ENCODE results near the gene CD19.
"Not testable (repeated sequence)": the region's sequence is repeated elsewhere in the genome, so short reads cannot be mapped to it uniquely, and the experiment has no call there.

The CD19 gene

GRCh38 chr16:28946681-28947080 lies 14.9 kb downstream of the CD19 start:
- no peaks in the 10 kb centered on the region for H3K9me3 Mint-ChIP-seq
- H3K4me3 Mint-ChIP-seq: no peak overlapping the region
- no peak overlapping the region for H3K27ac Mint-ChIP-seq
- no peaks in the 10 kb centered on the region for H3K36me3 Mint-ChIP-seq
- peaks cover 18% of the 10 kb centered on the region for H3K4me1 Mint-ChIP-seq
- no peaks in the 10 kb centered on the region for H3K27me3 Mint-ChIP-seq

- Mint-ChIP-seq H3K4me3 (peak within 1 kb of the TSS; percentile 92), H3K9me3 (no peaks in the 10 kb centered on the region), H3K27ac (peak within 1 kb of the TSS; percentile 90), H3K4me1 (peaks cover 39% of the 10 kb centered on the region), H3K27me3 (no peaks in the 10 kb centered on the region), H3K36me3 (no peaks in the 10 kb centered on the region)
Measured at GRCh38 chr16:28950648-28951409, 19.1 kb downstream of the CD19 start, which contains the start of gene NFATC2IP. Gene NFATC2IP, plus strand, starts transcription at chr16:28950937. Its CDS starts 75 bp downstream, at chr16:28951012.

GRCh38 chr16:28951410-28951943 lies 19.7 kb downstream of the CD19 start:
- Mint-ChIP-seq H3K4me3 (peak overlapping the region; percentile 92), H3K27ac (peak overlapping the region; percentile 84), H3K4me1 (peaks cover 40% of the 10 kb centered on the region), H3K36me3 (peaks cover 2% of the 10 kb centered on the region), H3K9me3 (no peaks in the 10 kb centered on the region), H3K27me3 (no peaks in the 10 kb centered on the region)

GRCh38 chr16:28958216-28958615 lies 26.4 kb downstream of the CD19 start:
- Mint-ChIP-seq H3K27me3 (no peaks in the 10 kb centered on the region), H3K4me3 (no peak overlapping the region), H3K36me3 (peaks cover 11% of the 10 kb centered on the region), H3K27ac (no peak overlapping the region), H3K9me3 (no peaks in the 10 kb centered on the region), H3K4me1 (peaks cover 23% of the 10 kb centered on the region)

GRCh38 chr16:28958836-28959235 lies 27.1 kb downstream of the CD19 start:
- H3K36me3 Mint-ChIP-seq: peaks cover 11% of the 10 kb centered on the region
- H3K9me3 Mint-ChIP-seq: no peaks in the 10 kb centered on the region
- H3K4me1 Mint-ChIP-seq: peaks cover 16% of the 10 kb centered on the region
- H3K4me3 Mint-ChIP-seq: no peak overlapping the region
- H3K27ac Mint-ChIP-seq: no peak overlapping the region
- H3K27me3 Mint-ChIP-seq: no peaks in the 10 kb centered on the region

- H3K36me3 Mint-ChIP-seq: peaks cover 14% of the 10 kb centered on the region
- H3K27ac Mint-ChIP-seq: no peak overlapping the region
- H3K27me3 Mint-ChIP-seq: no peaks in the 10 kb centered on the region
Measured at GRCh38 chr16:28964072-28964471, 32.3 kb downstream of the CD19 start.

GRCh38 chr16:28964496-28964895 lies 32.7 kb downstream of the CD19 start:
- Mint-ChIP-seq H3K4me1 (peaks cover 5% of the 10 kb centered on the region), H3K36me3 (peaks cover 14% of the 10 kb centered on the region), H3K9me3 (no peaks in the 10 kb centered on the region), H3K27me3 (no peaks in the 10 kb centered on the region), H3K4me3 (no peak overlapping the region), H3K27ac (no peak overlapping the region)

More at GRCh38 chr16:28964072-28964471, 32.3 kb downstream of the CD19 start:
- Mint-ChIP-seq H3K4me1 (peaks cover 5% of the 10 kb centered on the region), H3K9me3 (no peaks in the 10 kb centered on the region), H3K4me3 (no peak overlapping the region)

- Mint-ChIP-seq H3K4me3 (peak overlapping the region; percentile 30), H3K36me3 (peaks cover 7% of the 10 kb centered on the region), H3K4me1 (no peaks in the 10 kb centered on the region), H3K9me3 (no peaks in the 10 kb centered on the region), H3K27me3 (no peaks in the 10 kb centered on the region), H3K27ac (peak overlapping the region; percentile 65)
Measured at GRCh38 chr16:28967156-28967555, 35.4 kb downstream of the CD19 start.

GRCh38 chr16:28969696-28970095 lies 37.9 kb downstream of the CD19 start:
- H3K27ac Mint-ChIP-seq, H3K36me3 Mint-ChIP-seq, H3K27me3 Mint-ChIP-seq, H3K4me1 Mint-ChIP-seq, H3K4me3 Mint-ChIP-seq, H3K9me3 Mint-ChIP-seq: not testable (repeated sequence)

- Mint-ChIP-seq H3K4me3 (peak overlapping the region; percentile 99), H3K4me1 (peaks cover 43% of the 10 kb centered on the region), H3K9me3 (no peaks in the 10 kb centered on the region), H3K36me3 (peaks cover 3% of the 10 kb centered on the region), H3K27me3 (no peaks in the 10 kb centered on the region), H3K27ac (peak overlapping the region; percentile 99)
Measured at GRCh38 chr16:28974007-28974436, 42.3 kb downstream of the CD19 start.

GRCh38 chr16:28974437-28975157 lies 42.8 kb downstream of the CD19 start, which contains the start of gene SPNS1:
Gene SPNS1, plus strand, starts transcription at chr16:28974778. Its CDS starts 374 bp downstream, at chr16:28975152.
- H3K27ac Mint-ChIP-seq: peak within 1 kb of the TSS; percentile 99
- no peaks in the 10 kb centered on the region for H3K27me3 Mint-ChIP-seq
- peaks cover 3% of the 10 kb centered on the region for H3K36me3 Mint-ChIP-seq
- H3K4me3 Mint-ChIP-seq: peak within 1 kb of the TSS; percentile 99
- H3K9me3 Mint-ChIP-seq: no peaks in the 10 kb centered on the region
- H3K4me1 Mint-ChIP-seq: peaks cover 43% of the 10 kb centered on the region

GRCh38 chr16:28975158-28975599 lies 43.4 kb downstream of the CD19 start:
- Mint-ChIP-seq H3K36me3 (peaks cover 3% of the 10 kb centered on the region), H3K27me3 (no peaks in the 10 kb centered on the region), H3K9me3 (no peaks in the 10 kb centered on the region), H3K4me3 (peak overlapping the region; percentile 99), H3K4me1 (peaks cover 43% of the 10 kb centered on the region), H3K27ac (peak overlapping the region; percentile 88)

- H3K4me1 Mint-ChIP-seq: peaks cover 52% of the 10 kb centered on the region
Measured at GRCh38 chr16:28977703-28978662, 46.2 kb downstream of the CD19 start.

GRCh38 chr16:28980330-28980729 lies 48.6 kb downstream of the CD19 start:
- H3K27ac Mint-ChIP-seq, H3K9me3 Mint-ChIP-seq, H3K4me3 Mint-ChIP-seq, H3K27me3 Mint-ChIP-seq: not testable (repeated sequence)
- peaks cover 58% of the 10 kb centered on the region for H3K4me1 Mint-ChIP-seq
- H3K36me3 Mint-ChIP-seq: peaks cover 23% of the 10 kb centered on the region

More at GRCh38 chr16:28977703-28978662, 46.2 kb downstream of the CD19 start:
- H3K9me3 Mint-ChIP-seq: no peaks in the 10 kb centered on the region
- peak overlapping the region; percentile 87 for H3K27ac Mint-ChIP-seq
- peak overlapping the region; percentile 69 for H3K4me3 Mint-ChIP-seq
- peaks cover 12% of the 10 kb centered on the region for H3K36me3 Mint-ChIP-seq
- H3K27me3 Mint-ChIP-seq: no peaks in the 10 kb centered on the region

- H3K4me3 Mint-ChIP-seq: no peak overlapping the region
- H3K27ac Mint-ChIP-seq: no peak overlapping the region
- H3K27me3 Mint-ChIP-seq: no peaks in the 10 kb centered on the region
- peaks cover 52% of the 10 kb centered on the region for H3K4me1 Mint-ChIP-seq
- peaks cover 25% of the 10 kb centered on the region for H3K36me3 Mint-ChIP-seq
- H3K9me3 Mint-ChIP-seq: no peaks in the 10 kb centered on the region
Measured at GRCh38 chr16:28980929-28981328, 49.2 kb downstream of the CD19 start.

All from activated naive CD4-positive, alpha-beta T cell treated with anti-CD3 and anti-CD28 coated beads, Interleukin-2, amount 50 U/mL, for 24 hours (primary cell).